KMS-11 (cell line): ENCODE measurements around the gene PTRHD1.

ENCODE experiments used
- H2AFZ ChIP-seq: fragments of 200-600 bp; sonication (generic); 2 replicates; pipeline ENCODE4 v1.6.1; 2016; ENCODE audit warnings: antibody characterized with exemption, mixed run types, low read depth
- H3K27ac ChIP-seq: fragments of 200-600 bp; sonication (generic); 2 replicates; pipeline ENCODE4 v1.6.1; 2016; ENCODE audit warnings: mild to moderate bottlenecking, mixed run types
- H3K27me3 ChIP-seq: fragments of 200-600 bp; sonication (generic); 2 replicates; pipeline ENCODE4 v1.6.1; 2017; ENCODE audit warnings: mild to moderate bottlenecking, low read depth, mixed run types, moderate library complexity; ENCODE audit not compliant: insufficient read depth
- H3K36me3 ChIP-seq: fragments of 200-600 bp; sonication (generic); 2 replicates; pipeline ENCODE4 v1.6.1; 2017; ENCODE audit warnings: mild to moderate bottlenecking, mixed run types; ENCODE audit not compliant: insufficient read depth
- H3K4me1 ChIP-seq: fragments of 200-600 bp; sonication (generic); 2 replicates; pipeline ENCODE4 v1.6.1; 2016; ENCODE audit warnings: mild to moderate bottlenecking, low read depth, mixed run types; ENCODE audit not compliant: poor library complexity, severe bottlenecking
- H3K4me2 ChIP-seq: fragments of 200-600 bp; sonication (generic); 2 replicates; pipeline ENCODE4 v1.7.0; 2016; ENCODE audit warnings: mild to moderate bottlenecking, mixed run types
- H3K4me3 ChIP-seq: fragments of 200-600 bp; sonication (generic); IDR thresholded peaks from 2 replicates; pipeline ENCODE4 v1.6.1; 2017; ENCODE audit warnings: low read depth, low read length, mixed read lengths; ENCODE audit not compliant: insufficient read depth
- H3K79me2 ChIP-seq: fragments of 200-600 bp; sonication (generic); 2 replicates; pipeline ENCODE4 v1.6.1; 2016; ENCODE audit warnings: low read depth, mixed run types; ENCODE audit not compliant: insufficient read depth
- H3K9ac ChIP-seq: fragments of 200-600 bp; sonication (generic); 2 replicates; pipeline ENCODE4 v1.6.1; 2016; ENCODE audit warnings: mild to moderate bottlenecking, mixed run types
- H4K20me1 ChIP-seq: fragments of 200-600 bp; sonication (generic); 2 replicates; pipeline ENCODE4 v1.6.1; 2016; ENCODE audit warnings: mild to moderate bottlenecking, mixed run types; ENCODE audit not compliant: insufficient read depth
- TF ChIP-seq, protein P1 (sequence below): fragments of 200-600 bp; sonication (generic); conservative IDR thresholded peaks from 2 replicates; pipeline ENCODE4 v1.6.1; 2017; ENCODE audit warnings: low read depth, mild to moderate bottlenecking, antibody characterized with exemption, low read length, moderate library complexity, mixed read lengths

The PTRHD1 gene

DNA sequence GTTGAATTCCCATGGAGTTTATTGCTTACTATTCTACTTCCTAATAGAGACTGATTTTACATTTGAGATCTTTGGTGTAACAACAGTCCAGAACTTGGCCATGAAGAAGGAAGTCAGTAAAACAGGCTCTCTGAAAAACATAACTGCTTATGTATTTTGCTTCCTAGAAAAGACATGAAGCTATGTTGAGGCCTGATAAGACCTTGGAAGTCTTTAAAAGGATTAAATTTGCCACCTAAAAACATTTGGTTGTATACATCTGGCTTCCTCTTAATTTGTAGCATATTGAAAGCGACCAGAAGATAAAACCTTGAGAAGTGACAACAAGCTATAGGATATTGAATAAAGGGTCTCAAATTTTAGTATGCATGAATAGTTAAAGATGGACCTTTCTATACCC is 36.4 kb downstream of the PTRHD1 start:
- H3K36me3 ChIP-seq: no peaks in the 10 kb centered on the region
- H3K4me2 ChIP-seq: no peak overlapping the region
- H3K4me1 ChIP-seq: peaks cover 7% of the 10 kb centered on the region
- no peak overlapping the region for H2AFZ ChIP-seq
- no peaks in the 10 kb centered on the region for H3K79me2 ChIP-seq
- H4K20me1 ChIP-seq: no peaks in the 10 kb centered on the region
- TF ChIP-seq, protein P1, sequence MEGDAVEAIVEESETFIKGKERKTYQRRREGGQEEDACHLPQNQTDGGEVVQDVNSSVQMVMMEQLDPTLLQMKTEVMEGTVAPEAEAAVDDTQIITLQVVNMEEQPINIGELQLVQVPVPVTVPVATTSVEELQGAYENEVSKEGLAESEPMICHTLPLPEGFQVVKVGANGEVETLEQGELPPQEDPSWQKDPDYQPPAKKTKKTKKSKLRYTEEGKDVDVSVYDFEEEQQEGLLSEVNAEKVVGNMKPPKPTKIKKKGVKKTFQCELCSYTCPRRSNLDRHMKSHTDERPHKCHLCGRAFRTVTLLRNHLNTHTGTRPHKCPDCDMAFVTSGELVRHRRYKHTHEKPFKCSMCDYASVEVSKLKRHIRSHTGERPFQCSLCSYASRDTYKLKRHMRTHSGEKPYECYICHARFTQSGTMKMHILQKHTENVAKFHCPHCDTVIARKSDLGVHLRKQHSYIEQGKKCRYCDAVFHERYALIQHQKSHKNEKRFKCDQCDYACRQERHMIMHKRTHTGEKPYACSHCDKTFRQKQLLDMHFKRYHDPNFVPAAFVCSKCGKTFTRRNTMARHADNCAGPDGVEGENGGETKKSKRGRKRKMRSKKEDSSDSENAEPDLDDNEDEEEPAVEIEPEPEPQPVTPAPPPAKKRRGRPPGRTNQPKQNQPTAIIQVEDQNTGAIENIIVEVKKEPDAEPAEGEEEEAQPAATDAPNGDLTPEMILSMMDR: no peak
- no peak overlapping the region for H3K27ac ChIP-seq
- H3K27me3 ChIP-seq: no peaks in the 10 kb centered on the region
- H3K9ac ChIP-seq: no peak overlapping the region
- H3K4me3 ChIP-seq: no peak overlapping the region

- Histone ChIP-seq H2AFZ (no peak overlapping the region), H3K4me2 (no peak overlapping the region), H4K20me1 (no peaks in the 10 kb centered on the region), H3K27me3 (no peaks in the 10 kb centered on the region), H3K4me1 (peaks cover 7% of the 10 kb centered on the region), H3K4me3 (no peak overlapping the region), H3K79me2 (no peaks in the 10 kb centered on the region), H3K27ac (no peak overlapping the region), H3K36me3 (no peaks in the 10 kb centered on the region), H3K9ac (no peak overlapping the region)
- TF ChIP-seq, protein P1: no peak
Measured at GRCh38 chr2:24754985-24755705, 38.0 kb downstream of the PTRHD1 start.

- H3K4me2 ChIP-seq: no peak overlapping the region
- no peaks in the 10 kb centered on the region for H4K20me1 ChIP-seq
- no peaks in the 10 kb centered on the region for H3K36me3 ChIP-seq
- H3K4me3 ChIP-seq: no peak overlapping the region
- H3K79me2 ChIP-seq: no peaks in the 10 kb centered on the region
- H3K27me3 ChIP-seq: no peaks in the 10 kb centered on the region
- TF ChIP-seq, protein P1: no peak
- H2AFZ ChIP-seq: no peak overlapping the region
- H3K27ac ChIP-seq: no peak overlapping the region
- no peak overlapping the region for H3K9ac ChIP-seq
- H3K4me1 ChIP-seq: no peaks in the 10 kb centered on the region
Measured at GRCh38 chr2:24749069-24749691, 44.0 kb downstream of the PTRHD1 start.

GRCh38 chr2:24747299-24747698 is 45.9 kb downstream of the PTRHD1 start:
- TF ChIP-seq, protein P1: no peak
- Histone ChIP-seq H3K4me3 (no peak overlapping the region), H3K9ac (no peak overlapping the region), H2AFZ (no peak overlapping the region), H4K20me1 (no peaks in the 10 kb centered on the region), H3K4me2 (no peak overlapping the region), H3K36me3 (no peaks in the 10 kb centered on the region), H3K4me1 (no peaks in the 10 kb centered on the region), H3K79me2 (no peaks in the 10 kb centered on the region), H3K27ac (no peak overlapping the region), H3K27me3 (no peaks in the 10 kb centered on the region)
